Body of pancreas (tissue), 4 donors: Measurements from ENCODE around the gene PPP2R2B.

Experiments used
- POLR2A ChIP-seq, 3 donors: fragments of 450-650 bp; IDR thresholded peaks; one replicate each; pipeline ENCODE4 v1.6.1; 2016; ENCODE audit warnings: antibody characterized with exemption in 3 of 3, mild to moderate bottlenecking in 2 of 3
- TF ChIP-seq, protein P1 (sequence below), 7 experiments: fragments of 450-650 bp in 4 of 7; fragments of 200-600 bp in 3 of 7; sonication (generic) in 3 of 7; IDR thresholded peaks; one replicate each; pipeline ENCODE4 v1.5.1; 2016 to 2019; ENCODE audit warnings: antibody characterized with exemption in 7 of 7

- TF ChIP-seq, protein P1, sequence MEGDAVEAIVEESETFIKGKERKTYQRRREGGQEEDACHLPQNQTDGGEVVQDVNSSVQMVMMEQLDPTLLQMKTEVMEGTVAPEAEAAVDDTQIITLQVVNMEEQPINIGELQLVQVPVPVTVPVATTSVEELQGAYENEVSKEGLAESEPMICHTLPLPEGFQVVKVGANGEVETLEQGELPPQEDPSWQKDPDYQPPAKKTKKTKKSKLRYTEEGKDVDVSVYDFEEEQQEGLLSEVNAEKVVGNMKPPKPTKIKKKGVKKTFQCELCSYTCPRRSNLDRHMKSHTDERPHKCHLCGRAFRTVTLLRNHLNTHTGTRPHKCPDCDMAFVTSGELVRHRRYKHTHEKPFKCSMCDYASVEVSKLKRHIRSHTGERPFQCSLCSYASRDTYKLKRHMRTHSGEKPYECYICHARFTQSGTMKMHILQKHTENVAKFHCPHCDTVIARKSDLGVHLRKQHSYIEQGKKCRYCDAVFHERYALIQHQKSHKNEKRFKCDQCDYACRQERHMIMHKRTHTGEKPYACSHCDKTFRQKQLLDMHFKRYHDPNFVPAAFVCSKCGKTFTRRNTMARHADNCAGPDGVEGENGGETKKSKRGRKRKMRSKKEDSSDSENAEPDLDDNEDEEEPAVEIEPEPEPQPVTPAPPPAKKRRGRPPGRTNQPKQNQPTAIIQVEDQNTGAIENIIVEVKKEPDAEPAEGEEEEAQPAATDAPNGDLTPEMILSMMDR (IDR thresholded peaks at IDR 0.05), result no peak
- TF ChIP-seq POLR2A (IDR thresholded peaks at IDR 0.05), result no peak
Measured at GRCh38 chr5:146721073-146721815, 157.3 kb downstream of the PPP2R2B start.
